HL-60 (cell line): ENCODE measurements around the gene HMGB1.

ENCODE experiments used
- POLR2AphosphoS5 ChIP-seq: IDR thresholded peaks from 2 replicates; pipeline ENCODE4 v1.6.1; 2012; ENCODE audit warnings: low read depth
- REST ChIP-seq: IDR thresholded peaks from 2 replicates; pipeline ENCODE4 v1.6.1; 2012; ENCODE audit warnings: low read depth; ENCODE audit not compliant: insufficient replicate concordance
- SPI1 ChIP-seq: IDR thresholded peaks from 2 replicates; pipeline ENCODE4 v1.6.1; 2012; ENCODE audit warnings: low read depth, mild to moderate bottlenecking, borderline replicate concordance
- TF ChIP-seq, protein P1 (sequence below): IDR thresholded peaks from one replicate; pipeline ENCODE4 v1.5.1; 2011; ENCODE audit warnings: low read length, control low read depth, inconsistent platforms; ENCODE audit not compliant: insufficient read depth

GRCh38 chr13:30408319-30409101 lies 57.2 kb downstream of the HMGB1 start:
- TF ChIP-seq, protein P1, sequence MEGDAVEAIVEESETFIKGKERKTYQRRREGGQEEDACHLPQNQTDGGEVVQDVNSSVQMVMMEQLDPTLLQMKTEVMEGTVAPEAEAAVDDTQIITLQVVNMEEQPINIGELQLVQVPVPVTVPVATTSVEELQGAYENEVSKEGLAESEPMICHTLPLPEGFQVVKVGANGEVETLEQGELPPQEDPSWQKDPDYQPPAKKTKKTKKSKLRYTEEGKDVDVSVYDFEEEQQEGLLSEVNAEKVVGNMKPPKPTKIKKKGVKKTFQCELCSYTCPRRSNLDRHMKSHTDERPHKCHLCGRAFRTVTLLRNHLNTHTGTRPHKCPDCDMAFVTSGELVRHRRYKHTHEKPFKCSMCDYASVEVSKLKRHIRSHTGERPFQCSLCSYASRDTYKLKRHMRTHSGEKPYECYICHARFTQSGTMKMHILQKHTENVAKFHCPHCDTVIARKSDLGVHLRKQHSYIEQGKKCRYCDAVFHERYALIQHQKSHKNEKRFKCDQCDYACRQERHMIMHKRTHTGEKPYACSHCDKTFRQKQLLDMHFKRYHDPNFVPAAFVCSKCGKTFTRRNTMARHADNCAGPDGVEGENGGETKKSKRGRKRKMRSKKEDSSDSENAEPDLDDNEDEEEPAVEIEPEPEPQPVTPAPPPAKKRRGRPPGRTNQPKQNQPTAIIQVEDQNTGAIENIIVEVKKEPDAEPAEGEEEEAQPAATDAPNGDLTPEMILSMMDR, result peak; percentile 62
- peak; percentile 68 for TF ChIP-seq POLR2AphosphoS5
- peak; percentile 54 for TF ChIP-seq REST
- no peak for TF ChIP-seq SPI1
